Measurements from ENCODE around the gene VTI1A. TPM values are rescaled to one million over a fixed set of nuclear protein-coding genes. Genes with fewer than 3 reads are reported as not detected.
A peak's percentile ranks its signal among the peaks of the same experiment; 100 is the strongest.

The VTI1A gene
- total and polyA plus RNA-seq, 2 of the 4 experiments (the other 2 are of a cell fraction) = 9.7 to 24.9 TPM

- ATAC-seq (ENCODE audit: low read depth) (peak; percentile 77), DNase-seq (peak; percentile 72)
- Histone ChIP-seq H3K4me3 (ENCODE audit: insufficient read depth, low read depth, low read length) (no peak overlapping the region), H3K27ac (ENCODE audit: insufficient read depth, low read length) (no peak overlapping the region), H3K14ac (replicated peaks; ENCODE audit: low read depth, low read length) (no peak overlapping the region), H3K36me3 (ENCODE audit: control insufficient read depth, insufficient read depth, low read length) (no peaks in the 10 kb centered on the region), H3K23ac (ENCODE audit: low read depth, low read length) (no peak overlapping the region), H2AK5ac (ENCODE audit: low read depth, low read length) (no peak overlapping the region), H4K91ac (ENCODE audit: insufficient read depth, low read depth, low read length) (no peak overlapping the region), H3K4me2 (ENCODE audit: low read depth, low read length) (no peak overlapping the region), H2BK15ac (ENCODE audit: low read depth, low read length) (no peak overlapping the region), H3K79me1 (ENCODE audit: low read depth in 1 of 2, low read length in 2 of 2) (no peaks in the 10 kb centered on the region), H3K4ac (ENCODE audit: low read depth, low read length) (no peak overlapping the region), H3K9ac (ENCODE audit: low read depth, low read length) (no peak overlapping the region), H2BK120ac (ENCODE audit: low read depth, low read length) (no peak overlapping the region), H4K20me1 (ENCODE audit: insufficient read depth, low read length) (no peaks in the 10 kb centered on the region), H3K9me1 (ENCODE audit: insufficient read depth, low read length) (0 out of 2 replicates have a peak, but pooled peaks cover 7% of the 10 kb centered on the region), H4K5ac (ENCODE audit: low read depth, low read length) (no peak overlapping the region), H2BK20ac (ENCODE audit: low read depth, low read length) (no peak overlapping the region), H3K18ac (ENCODE audit: low read depth, low read length) (no peak overlapping the region), H3K27me3 (ENCODE audit: control insufficient read depth, insufficient read depth, low read length) (no peaks in the 10 kb centered on the region), H2AFZ (replicated peaks; ENCODE audit: low read length, poor library complexity) (no peak overlapping the region), H4K8ac (ENCODE audit: low read depth in 2 of 2, low read length in 2 of 2) (no peak overlapping the region), H2AK9ac (replicated peaks; ENCODE audit: low read depth, low read length, poor library complexity) (no peak overlapping the region), H3K56ac (ENCODE audit: extremely low read depth, insufficient read depth, low read length) (no peak overlapping the region), H2BK5ac (ENCODE audit: low read depth, low read length, poor library complexity, severe bottlenecking) (no peak overlapping the region), H3K9me3 (ENCODE audit: control insufficient read depth, insufficient read depth, low read length) (no peaks in the 10 kb centered on the region), H3K4me1 (ENCODE audit: control insufficient read depth, insufficient read depth, low read length) (peaks cover 9% of the 10 kb centered on the region)
- POLR2A ChIA-PET (ENCODE audit: unreplicated experiment) = no interaction called here
- in situ Hi-C loops (cut with MboI; ENCODE audit: low sequenced_read_pairs) = loop anchor here (25.0 kb wide), 1 partner anchor 670 kb away; no protein-coding TSS in a partner anchor
- intact Hi-C loops (cut with micrococcal nuclease) = no loop called here
- WGBS, 2 experiments (ENCODE audit: extremely low coverage in 2 of 2, insufficient read length in 1 of 2) = no CpG with 5 or more reads among the region's 6 CpGs
- BruUV-seq (replicated peaks) = no TSS peak
- dilution Hi-C loops (cut with HindIII; ENCODE audit: low sequenced_read_pairs, unreplicated experiment) = no loop called here
- CTCF ChIA-PET = interaction anchor here (0.6 kb wide), 1 partner anchor 33 kb away, joined by 4 read pairs; no protein-coding TSS in a partner anchor
- TF ChIP-seq RCOR1 (IDR thresholded peaks at IDR 0.05; ENCODE audit: insufficient replicate concordance, low read length) (no peak), RAD21 (IDR thresholded peaks at IDR 0.05; ENCODE audit: low read length) (no peak), BHLHE40 (IDR thresholded peaks at IDR 0.05; ENCODE audit: low read depth, low read length) (no peak), SMC3 (IDR thresholded peaks at IDR 0.05; ENCODE audit: low read depth, low read length) (no peak), POLR2A (IDR thresholded peaks at IDR 0.05; ENCODE audit: low read depth, low read length) (no peak), MAFK (IDR thresholded peaks at IDR 0.05; ENCODE audit: low read depth, low read length) (no peak), FOS (IDR thresholded peaks at IDR 0.05; ENCODE audit: low read depth, low read length) (no peak; the same call in 1 of the 2 replicates), CHD1 (IDR thresholded peaks at IDR 0.05; ENCODE audit: low read depth, low read length) (no peak)
Measured at GRCh38 chr10:112716924-112717413, 270.0 kb downstream of the VTI1A start.

Measured in IMR-90 (cell line).